SK-MEL-5 (cell line): ENCODE results near the gene HSD3B1. TPM values are rescaled to one million over a fixed set of nuclear protein-coding genes. Genes with fewer than 3 reads are reported as not detected.
"Not testable (repeated sequence)": the region's sequence is repeated elsewhere in the genome, so short reads cannot be mapped to it uniquely, and the experiment has no call there.

Experiments
- DNase-seq: peaks from one replicate; pipeline ENCODE4 v3.0.0-alpha.2; 2016; ENCODE audit warnings: low read depth, low spot score
- in situ Hi-C: cut with HindIII; loops from 2 replicates; pipeline ENCODE4 v1.10.0; 2016; ENCODE audit warnings: low sequenced_read_pairs, high pct_unique_total_duplicates, low pct_unique_long_range_greater_than_20kb
- total RNA-seq: library from RNA; depleted of rRNA; stranded (reverse); fragments of >200 nt; shearing (Covaris generic); gene quantifications from 2 replicates; pipeline ENCODE4 v1.2.3, GENCODE V29; 2014; rRNA removed

The HSD3B1 gene
- total RNA-seq, 1 experiment from 2014 or later: not detected

- DNase-seq: peak; percentile 60
- in situ Hi-C loops: no loop called here
Observed at GRCh38 chr1:119544165-119544762, 37.3 kb downstream of the HSD3B1 start.

GRCh38 chr1:119546641-119547040 is 39.6 kb downstream of the HSD3B1 start:
- in situ Hi-C loops: no loop called here
- no peak for DNase-seq

- DNase-seq: no peak
- in situ Hi-C loops: no loop called here
Observed at GRCh38 chr1:119547306-119547705, 40.3 kb downstream of the HSD3B1 start.

- in situ Hi-C loops: no loop called here
- no peak for DNase-seq
Observed at GRCh38 chr1:119547805-119548204, 40.8 kb downstream of the HSD3B1 start.

- in situ Hi-C loops: no loop called here
- DNase-seq: peak; percentile 91
Observed at GRCh38 chr1:119549719-119550132, 42.7 kb downstream of the HSD3B1 start.

GRCh38 chr1:119550381-119550780 is 43.4 kb downstream of the HSD3B1 start:
- in situ Hi-C loops: no loop called here
- DNase-seq: no peak

- DNase-seq: no peak
- in situ Hi-C loops: no loop called here
Observed at GRCh38 chr1:119551218-119551617, 44.2 kb downstream of the HSD3B1 start.

GRCh38 chr1:119552656-119553055 is 45.6 kb downstream of the HSD3B1 start:
- in situ Hi-C loops, DNase-seq: not testable (repeated sequence)

- DNase-seq, in situ Hi-C loops: not testable (repeated sequence)
Observed at GRCh38 chr1:119553302-119554071, 46.5 kb downstream of the HSD3B1 start.

GRCh38 chr1:119554183-119554582 is 47.2 kb downstream of the HSD3B1 start:
- in situ Hi-C loops: no loop called here
- no peak for DNase-seq

GRCh38 chr1:119556423-119556822 is 49.4 kb downstream of the HSD3B1 start:
- in situ Hi-C loops: no loop called here
- DNase-seq: no peak

- DNase-seq, in situ Hi-C loops: not testable (repeated sequence)
Observed at GRCh38 chr1:119560402-119560801, 53.4 kb downstream of the HSD3B1 start.

- DNase-seq: no peak
- in situ Hi-C loops: no loop called here
Observed at GRCh38 chr1:119564548-119564947, 57.5 kb downstream of the HSD3B1 start.

Other genes starting within 250 kb of the HSD3B1 start
- gene HAO2, start 138.4 kb upstream of the HSD3B1 start, total RNA-seq: 0.21 and 0.43 TPM in 2 replicates
- 0.32 and 1.1 TPM in 2 replicates for gene HSD3B2, start 92.1 kb upstream of the HSD3B1 start, total RNA-seq
- gene ZNF697, start 141.1 kb downstream of the HSD3B1 start, total RNA-seq: 80.6 and 82.3 TPM in 2 replicates
- 98.5 and 108 TPM in 2 replicates for gene PHGDH, start 204.7 kb downstream of the HSD3B1 start, total RNA-seq